SK-N-MC (cell line): ENCODE measurements around the gene TTC31.
"Not testable (repeated sequence)": the region's sequence is repeated elsewhere in the genome, so short reads cannot be mapped to it uniquely, and the experiment has no call there.

Experiments used
- DNase-seq: peaks from one replicate; pipeline ENCODE4 v3.0.0-alpha.2; 2011; ENCODE audit warnings: low read depth, low spot score
- H3K27ac ChIP-seq: fragments of 200-600 bp; sonication (generic); 2 replicates; pipeline ENCODE4 v1.5.1; 2016; ENCODE audit warnings: mixed run types
- H3K36me3 ChIP-seq: fragments of 200-600 bp; sonication (generic); 2 replicates; pipeline ENCODE4 v1.6.1; 2017; ENCODE audit warnings: antibody characterized with exemption, low read length, mixed read lengths; ENCODE audit not compliant: insufficient read depth
- H3K4me3 ChIP-seq: fragments of 200-600 bp; sonication (generic); 2 replicates; pipeline ENCODE4 v1.5.1; 2016
- H3K9ac ChIP-seq: fragments of 200-600 bp; sonication (generic); 2 replicates; pipeline ENCODE4 v1.8.0; 2017; ENCODE audit warnings: mixed run types, mixed read lengths; ENCODE audit not compliant: insufficient read length
- H3K9me3 ChIP-seq: fragments of 200-600 bp; sonication (generic); 2 replicates; pipeline ENCODE4 v1.6.1; 2017; ENCODE audit warnings: low read depth, mild to moderate bottlenecking, antibody characterized with exemption, low read length, moderate library complexity, mixed read lengths
- EZH2 ChIP-seq: fragments of 200-600 bp; sonication (generic); IDR thresholded peaks from one replicate; pipeline ENCODE4 v1.6.1; 2017; ENCODE audit warnings: antibody characterized with exemption
- FOXP2 ChIP-seq: optimal IDR thresholded peaks from 2 replicates; pipeline ENCODE3; 2011; ENCODE audit warnings: mild to moderate bottlenecking, moderate library complexity; ENCODE audit not compliant: insufficient read depth; ENCODE audit errors: extremely low read length, control extremely low read depth
- POLR2AphosphoS5 ChIP-seq: IDR thresholded peaks from 2 replicates; pipeline ENCODE4 v1.6.1; 2012; ENCODE audit warnings: mild to moderate bottlenecking, low read depth, low read length, borderline replicate concordance

The TTC31 gene

GRCh38 chr2:74462054-74462785, 20.7 kb upstream of the TTC31 start:
- Histone ChIP-seq H3K27ac (no peak overlapping the region), H3K36me3 (peaks cover 17% of the 10 kb centered on the region; the same call in 1 of the 2 replicates), H3K4me3 (no peak overlapping the region), H3K9ac (no peak overlapping the region), H3K9me3 (no peaks in the 10 kb centered on the region)
- no peak for DNase-seq
- no peak for TF ChIP-seq POLR2AphosphoS5
- TF ChIP-seq FOXP2, result no peak
- no peak for TF ChIP-seq EZH2

DNA sequence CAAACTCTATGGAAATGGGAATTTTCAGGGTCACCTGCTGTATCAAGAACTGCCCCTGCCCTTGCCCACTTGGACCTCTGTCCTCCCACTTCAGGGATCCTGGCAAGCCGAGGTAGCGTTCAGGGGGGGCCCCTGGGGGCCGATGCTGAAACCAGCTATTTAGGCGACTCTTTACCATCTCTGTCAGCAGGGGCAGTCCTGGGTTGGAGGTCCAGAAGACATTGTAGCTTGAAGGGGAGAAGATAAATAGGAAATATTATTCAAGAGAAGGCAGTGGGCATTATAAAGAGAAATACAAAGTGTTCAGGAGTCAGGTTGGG, 20.1 kb upstream of the TTC31 start:
- no peak overlapping the region for H3K9ac ChIP-seq
- no peaks in the 10 kb centered on the region for H3K9me3 ChIP-seq
- no peak overlapping the region for H3K27ac ChIP-seq
- no peak overlapping the region for H3K4me3 ChIP-seq
- no peak for DNase-seq
- TF ChIP-seq FOXP2, result no peak
- TF ChIP-seq POLR2AphosphoS5, result no peak
- no peak for TF ChIP-seq EZH2
- H3K36me3 ChIP-seq, result peaks cover 17% of the 10 kb centered on the region; the same call in 1 of the 2 replicates

DNA sequence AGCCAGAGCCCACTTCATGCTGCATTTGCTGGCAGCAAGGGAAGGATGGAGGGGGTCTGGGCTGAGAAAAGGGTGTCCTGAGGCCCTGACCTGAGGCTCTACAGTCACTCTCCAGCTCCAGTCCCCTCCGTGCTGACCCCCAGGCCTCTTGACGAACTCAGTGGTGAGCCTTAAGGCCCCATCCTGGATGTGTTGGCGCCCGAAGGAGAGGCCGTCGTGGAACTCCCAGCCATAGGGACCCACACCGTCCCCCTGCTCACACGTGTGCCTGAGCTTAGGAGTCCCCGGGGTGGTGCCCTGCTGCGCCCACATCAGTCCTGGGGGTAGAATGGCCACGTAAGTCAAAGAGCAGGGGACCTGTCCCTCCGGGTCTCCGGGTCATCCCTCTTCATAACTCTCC, 18.5 kb upstream of the TTC31 start:
- Histone ChIP-seq H3K36me3 (peaks cover 17% of the 10 kb centered on the region; the same call in 1 of the 2 replicates), H3K27ac (no peak overlapping the region), H3K9ac (peak overlapping the region; percentile 75), H3K9me3 (no peaks in the 10 kb centered on the region), H3K4me3 (peak overlapping the region; percentile 78)
- TF ChIP-seq POLR2AphosphoS5, result no peak
- no peak for TF ChIP-seq FOXP2
- no peak for TF ChIP-seq EZH2
- no peak for DNase-seq

DNA sequence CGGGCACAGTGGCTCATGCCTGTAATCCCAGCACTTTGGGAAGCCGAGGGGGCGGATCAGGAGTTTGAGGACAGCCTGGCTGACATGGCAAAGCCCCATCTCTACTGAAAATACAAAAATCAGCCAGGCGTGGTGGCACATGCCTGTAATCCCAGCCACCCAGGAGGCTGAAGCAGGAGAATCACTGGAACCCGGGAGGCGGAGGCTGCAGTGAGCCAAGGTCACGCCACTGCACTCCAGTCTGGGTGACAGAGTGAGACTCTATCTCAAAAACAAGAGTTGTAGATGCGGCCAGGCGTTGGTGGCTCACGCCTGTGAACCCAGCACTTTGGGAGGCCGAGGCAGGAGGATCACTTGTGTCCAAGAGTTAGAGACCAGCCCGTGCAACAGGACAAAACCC, 12.1 kb upstream of the TTC31 start:
- not testable (repeated sequence) for H3K27ac ChIP-seq, H3K9me3 ChIP-seq, H3K4me3 ChIP-seq, H3K9ac ChIP-seq, DNase-seq
- H3K36me3 ChIP-seq, result peaks cover 15% of the 10 kb centered on the region; the same call in 1 of the 2 replicates

DNA sequence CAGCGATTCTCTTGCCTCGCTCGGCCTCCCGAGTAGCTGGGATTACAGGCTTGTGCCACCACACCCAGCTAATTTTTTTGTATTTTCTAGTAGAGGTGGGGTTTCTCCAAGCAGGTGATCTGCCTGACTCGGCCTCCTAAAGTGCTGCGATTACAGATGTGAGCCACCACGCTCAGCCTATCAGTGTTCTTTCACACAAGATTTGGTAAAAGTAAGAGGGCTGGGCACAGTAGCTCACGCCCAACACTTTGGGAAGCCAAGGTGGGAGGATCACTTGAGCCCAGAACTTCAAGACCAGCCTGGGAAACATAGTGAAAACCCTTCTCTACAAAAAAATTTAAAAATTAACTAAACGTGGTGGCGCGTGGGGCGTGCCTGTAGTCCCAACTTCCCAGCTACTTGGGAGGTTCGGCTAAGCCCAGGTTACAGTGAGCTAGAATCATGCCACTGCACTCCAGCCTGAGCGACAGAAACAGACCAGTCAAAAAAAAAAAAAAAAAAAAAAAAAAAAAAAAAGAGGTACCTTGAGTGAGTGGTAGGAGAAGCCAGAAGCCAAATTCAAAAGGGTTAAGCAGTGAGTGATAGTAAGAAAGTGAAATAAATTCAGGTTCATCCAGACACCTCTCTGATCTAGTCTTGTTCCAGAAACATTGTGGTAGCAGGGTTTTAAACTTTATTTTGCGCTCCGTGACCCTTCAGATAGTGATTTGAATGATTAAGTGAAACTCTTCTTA, 11.4 kb upstream of the TTC31 start:
- peak overlapping the region; percentile 92 for H3K27ac ChIP-seq
- no peak for DNase-seq
- peaks cover 15% of the 10 kb centered on the region; the same call in 1 of the 2 replicates for H3K36me3 ChIP-seq
- TF ChIP-seq POLR2AphosphoS5, result no peak
- TF ChIP-seq FOXP2, result no peak
- TF ChIP-seq EZH2, result no peak
- peak overlapping the region; percentile 98 for H3K4me3 ChIP-seq
- H3K9me3 ChIP-seq, result no peaks in the 10 kb centered on the region
- H3K9ac ChIP-seq, result peak overlapping the region; percentile 95

DNA sequence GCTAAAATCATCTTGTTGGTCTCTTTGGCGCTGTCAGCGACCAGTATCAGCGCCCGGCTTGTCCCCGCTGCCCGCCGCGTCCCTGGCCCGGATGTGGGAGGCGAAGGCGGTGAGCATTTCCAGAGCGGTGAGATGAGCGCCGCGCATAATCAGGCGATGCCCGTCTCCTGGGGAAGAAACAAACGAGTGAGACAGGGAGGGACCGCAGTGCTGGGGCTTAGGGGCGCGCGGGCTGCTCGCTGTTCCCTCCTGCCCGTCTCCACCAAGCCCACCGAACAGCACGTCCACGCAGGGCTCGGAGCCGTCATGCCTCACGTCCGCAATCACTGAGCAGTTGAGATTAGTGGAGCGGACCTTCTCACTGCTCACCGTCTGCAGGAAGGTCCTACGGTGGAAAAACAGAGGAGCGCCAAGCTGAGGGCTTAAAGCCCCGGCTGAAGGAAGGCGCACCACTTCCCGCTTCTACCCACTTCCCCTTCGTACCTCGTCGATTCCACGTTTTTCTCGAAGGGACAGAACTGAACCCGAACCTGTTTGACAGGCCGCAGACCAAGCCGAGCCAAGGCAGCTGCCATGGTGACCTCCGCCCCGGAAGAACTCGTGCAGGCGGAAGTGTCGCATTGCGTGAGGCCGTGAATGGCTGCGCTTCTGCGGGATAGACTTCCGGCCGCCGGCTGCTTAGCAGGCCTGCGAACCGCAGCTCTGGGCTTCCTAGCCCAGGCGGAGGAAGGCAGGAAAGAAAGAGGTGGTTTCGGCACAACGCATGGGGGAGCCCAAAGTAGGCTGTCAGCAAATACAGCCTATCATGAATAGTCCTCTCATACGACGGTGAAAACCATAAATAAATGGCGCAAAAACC, 10.6 kb upstream of the TTC31 start, which contains the start of gene MRPL53:
Gene MRPL53 (minus strand): TSS at position 595 of the 859 bp plus-strand sequence. CDS start 20 bp downstream, at position 575.
- TF ChIP-seq EZH2 (no peak), FOXP2 (peak; percentile 75), POLR2AphosphoS5 (peak; percentile 99)
- Histone ChIP-seq H3K27ac (peak within 1 kb of the TSS; percentile 92), H3K9ac (peak within 1 kb of the TSS; percentile 95), H3K9me3 (no peaks in the 10 kb centered on the region), H3K4me3 (peak within 1 kb of the TSS; percentile 98), H3K36me3 (peaks cover 15% of the 10 kb centered on the region; the same call in 1 of the 2 replicates)
- peak; percentile 74 for DNase-seq

GRCh38 chr2:74472945-74473258, 10.0 kb upstream of the TTC31 start:
- Histone ChIP-seq H3K9me3 (no peaks in the 10 kb centered on the region), H3K36me3 (peaks cover 18% of the 10 kb centered on the region; the same call in 1 of the 2 replicates), H3K9ac (peak overlapping the region; percentile 95), H3K27ac (peak overlapping the region; percentile 92), H3K4me3 (peak overlapping the region; percentile 98)
- peak; percentile 18 for DNase-seq
- TF ChIP-seq POLR2AphosphoS5, result no peak
- TF ChIP-seq EZH2, result no peak
- no peak for TF ChIP-seq FOXP2

DNA sequence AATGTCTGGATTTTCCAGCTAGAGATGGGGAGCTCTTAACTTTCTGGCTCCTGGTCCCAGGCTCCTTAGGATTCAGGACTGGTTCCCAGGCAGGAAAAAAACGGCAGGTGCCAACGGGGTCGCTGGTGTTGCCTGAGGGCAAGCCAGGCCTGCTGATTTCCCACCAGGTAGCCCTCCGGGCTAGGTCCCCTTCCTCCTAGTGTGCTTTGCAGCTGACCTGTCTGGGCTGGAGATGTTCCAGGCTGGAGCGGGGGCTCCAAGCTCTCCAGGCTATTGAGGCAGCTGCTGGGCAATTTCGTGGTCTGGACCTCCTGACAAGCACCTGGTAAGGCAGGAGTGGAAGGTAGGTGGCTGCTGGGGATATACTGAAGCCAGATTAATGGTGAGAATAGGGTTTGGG, 8.4 kb upstream of the TTC31 start:
- no peak overlapping the region for H3K27ac ChIP-seq
- H3K9ac ChIP-seq, result no peak overlapping the region
- no peak overlapping the region for H3K4me3 ChIP-seq
- no peak for DNase-seq
- peaks cover 18% of the 10 kb centered on the region; the same call in 1 of the 2 replicates for H3K36me3 ChIP-seq
- no peak for TF ChIP-seq POLR2AphosphoS5
- H3K9me3 ChIP-seq, result no peaks in the 10 kb centered on the region
